Urinary bladder (tissue), 4 donors: ENCODE measurements around the gene CELSR1. TPM values are rescaled to one million over a fixed set of nuclear protein-coding genes. Genes with fewer than 3 reads are reported as not detected.
"Not testable (repeated sequence)": the region's sequence is repeated elsewhere in the genome, so short reads cannot be mapped to it uniquely, and the experiment has no call there.

ENCODE experiments used
- DNase-seq: peaks from one replicate; pipeline ENCODE4 v3.0.0-alpha.2; 2015; ENCODE audit errors: extremely low spot score
- H3K27ac ChIP-seq: one replicate; pipeline ENCODE4 v1.5.1; 2013; ENCODE audit warnings: low read depth, mild to moderate bottlenecking, moderate library complexity
- H3K36me3 ChIP-seq: one replicate; pipeline ENCODE4 v1.6.1; 2013; ENCODE audit warnings: mild to moderate bottlenecking, moderate library complexity; ENCODE audit not compliant: insufficient read depth
- H3K4me1 ChIP-seq: one replicate; pipeline ENCODE4 v1.6.1; 2013; ENCODE audit warnings: mild to moderate bottlenecking, moderate library complexity; ENCODE audit not compliant: insufficient read depth
- H3K4me3 ChIP-seq: one replicate; pipeline ENCODE4 v1.5.1; 2013; ENCODE audit warnings: low read depth, low read length
- WGBS: extraction: QIAGEN DNeasy Blood & Tissue Kit; methylation state at CpG from one replicate; pipeline ENCODE4 v1.1.7; 2013; 5-methylcytosine and 5-hydroxymethylcytosine counted together
- polyA plus RNA-seq: library from polyadenylated mRNA; stranded (reverse); fragments of 200-250 nt; gene quantifications from one replicate; pipeline ENCODE4 v1.2.3, GENCODE V29; 2013
- total RNA-seq: library from RNA; depleted of rRNA; stranded (reverse); fragments of >200 nt; gene quantifications from one replicate; pipeline ENCODE4 v1.2.3, GENCODE V29; 2014
- donor health status: healthy with polysubstance abuse.
- donor health status: healthy.

Gene CELSR1
- total and polyA plus RNA-seq, 2 donors: 3.2 to 4.5 TPM

GRCh38 chr22:46476547-46476941 lies 60.9 kb downstream of the CELSR1 start:
- DNase-seq: no peak
- Histone ChIP-seq H3K27ac (no peak overlapping the region), H3K4me3 (no peak overlapping the region), H3K36me3 (no peaks in the 10 kb centered on the region), H3K4me1 (peaks cover 1% of the 10 kb centered on the region)
- 81% methylated on average over 8 of the region's 8 CpGs for WGBS

- no peaks in the 10 kb centered on the region for H3K36me3 ChIP-seq
- no peak overlapping the region for H3K4me3 ChIP-seq
- H3K4me1 ChIP-seq: no peaks in the 10 kb centered on the region
- WGBS: 86% methylated on average over 20 of the region's 20 CpGs
- DNase-seq: no peak
- no peak overlapping the region for H3K27ac ChIP-seq
Measured at GRCh38 chr22:46473896-46474557, 63.4 kb downstream of the CELSR1 start.

- H3K4me3 ChIP-seq: no peak overlapping the region
- H3K27ac ChIP-seq: no peak overlapping the region
- no peaks in the 10 kb centered on the region for H3K4me1 ChIP-seq
- no peaks in the 10 kb centered on the region for H3K36me3 ChIP-seq
- no peak for DNase-seq
- WGBS: 87% methylated on average over 28 of the region's 28 CpGs
Measured at GRCh38 chr22:46473021-46473779, 64.2 kb downstream of the CELSR1 start.

- no peak overlapping the region for H3K27ac ChIP-seq
- 80% methylated on average over 8 of the region's 8 CpGs for WGBS
- no peaks in the 10 kb centered on the region for H3K36me3 ChIP-seq
- H3K4me1 ChIP-seq: no peaks in the 10 kb centered on the region
- H3K4me3 ChIP-seq: no peak overlapping the region
- DNase-seq: no peak
Measured at GRCh38 chr22:46472722-46473016, 64.8 kb downstream of the CELSR1 start.

GRCh38 chr22:46471901-46472721 lies 65.3 kb downstream of the CELSR1 start:
- 89% methylated on average over 33 of the region's 33 CpGs for WGBS

GRCh38 chr22:46471330-46471729 lies 66.1 kb downstream of the CELSR1 start:
- H3K27ac ChIP-seq, H3K4me1 ChIP-seq, H3K36me3 ChIP-seq, H3K4me3 ChIP-seq, DNase-seq: not testable (repeated sequence)
- WGBS: 93% methylated on average over 6 of the region's 6 CpGs

More at GRCh38 chr22:46471901-46472721, 65.3 kb downstream of the CELSR1 start:
- Histone ChIP-seq H3K27ac (no peak overlapping the region), H3K36me3 (no peaks in the 10 kb centered on the region), H3K4me3 (no peak overlapping the region), H3K4me1 (no peaks in the 10 kb centered on the region)
- DNase-seq: no peak

GRCh38 chr22:46469711-46470110 lies 67.7 kb downstream of the CELSR1 start:
- no peak for DNase-seq
- Histone ChIP-seq H3K4me1 (no peaks in the 10 kb centered on the region), H3K27ac (no peak overlapping the region), H3K4me3 (no peak overlapping the region), H3K36me3 (no peaks in the 10 kb centered on the region)
- WGBS: 61% methylated on average over 6 of the region's 6 CpGs

GRCh38 chr22:46467006-46467405 lies 70.4 kb downstream of the CELSR1 start:
- DNase-seq: no peak
- Histone ChIP-seq H3K4me3 (no peak overlapping the region), H3K4me1 (no peaks in the 10 kb centered on the region), H3K36me3 (no peaks in the 10 kb centered on the region), H3K27ac (no peak overlapping the region)
- WGBS: 42% methylated on average over 5 of the region's 5 CpGs

GRCh38 chr22:46466255-46466676 lies 71.2 kb downstream of the CELSR1 start:
- WGBS: 91% methylated on average over 10 of the region's 10 CpGs
- Histone ChIP-seq H3K27ac (no peak overlapping the region), H3K4me3 (no peak overlapping the region), H3K36me3 (no peaks in the 10 kb centered on the region), H3K4me1 (no peaks in the 10 kb centered on the region)
- DNase-seq: no peak

GRCh38 chr22:46465793-46466192 lies 71.6 kb downstream of the CELSR1 start:
- 80% methylated on average over 12 of the region's 12 CpGs for WGBS

GRCh38 chr22:46465345-46465720 lies 72.1 kb downstream of the CELSR1 start:
- no peaks in the 10 kb centered on the region for H3K36me3 ChIP-seq
- 63% methylated on average over 11 of the region's 11 CpGs for WGBS
- H3K27ac ChIP-seq: no peak overlapping the region
- H3K4me1 ChIP-seq: no peaks in the 10 kb centered on the region
- no peak for DNase-seq
- no peak overlapping the region for H3K4me3 ChIP-seq

More at GRCh38 chr22:46465793-46466192, 71.6 kb downstream of the CELSR1 start:
- Histone ChIP-seq H3K4me1 (no peaks in the 10 kb centered on the region), H3K36me3 (no peaks in the 10 kb centered on the region), H3K4me3 (no peak overlapping the region), H3K27ac (no peak overlapping the region)
- no peak for DNase-seq

GRCh38 chr22:46464701-46465344 lies 72.6 kb downstream of the CELSR1 start:
- DNase-seq: no peak
- Histone ChIP-seq H3K36me3 (no peaks in the 10 kb centered on the region), H3K27ac (no peak overlapping the region), H3K4me3 (no peak overlapping the region), H3K4me1 (no peaks in the 10 kb centered on the region)
- 76% methylated on average over 18 of the region's 18 CpGs for WGBS

- 95% methylated on average over 8 of the region's 8 CpGs for WGBS
- Histone ChIP-seq H3K4me3 (no peak overlapping the region), H3K4me1 (no peaks in the 10 kb centered on the region), H3K36me3 (no peaks in the 10 kb centered on the region), H3K27ac (no peak overlapping the region)
- DNase-seq: no peak
Measured at GRCh38 chr22:46464296-46464695, 73.1 kb downstream of the CELSR1 start.
